Islet precursor cell (in vitro differentiated cells): ENCODE results near the gene SLC25A11.
A peak's percentile ranks its signal among the peaks of the same experiment; 100 is the strongest.

Experiments
- DNase-seq: peaks from one replicate; pipeline ENCODE4 v3.0.0-alpha.2; 2018

The SLC25A11 gene

GRCh38 chr17:4945176-4945943, 5.5 kb upstream of the SLC25A11 start:
- peak; percentile 97 for DNase-seq

GRCh38 chr17:4944554-4945175, 4.8 kb upstream of the SLC25A11 start:
- no peak for DNase-seq

GRCh38 chr17:4944163-4944553, 4.3 kb upstream of the SLC25A11 start:
- DNase-seq = no peak

- no peak for DNase-seq
These were observed 3.1 kb upstream of the SLC25A11 start for GRCh38 chr17:4942760-4943508.

- no peak for DNase-seq
These were observed 1.4 kb upstream of the SLC25A11 start for GRCh38 chr17:4941319-4941610.

GRCh38 chr17:4940555-4941318, 891 bp upstream of the SLC25A11 start:
- no peak for DNase-seq

- DNase-seq = no peak
These were observed 375 bp downstream of the SLC25A11 start for GRCh38 chr17:4939546-4939795.

GRCh38 chr17:4938688-4939545, 929 bp downstream of the SLC25A11 start:
- peak; percentile 45 for DNase-seq

GRCh38 chr17:4938069-4938491, 1.8 kb downstream of the SLC25A11 start:
- DNase-seq = no peak

- DNase-seq = no peak
These were observed 2.3 kb downstream of the SLC25A11 start for GRCh38 chr17:4937553-4937952.

- DNase-seq = no peak
These were observed 3.4 kb downstream of the SLC25A11 start for GRCh38 chr17:4936436-4936835.

GRCh38 chr17:4935650-4936049, 4.2 kb downstream of the SLC25A11 start:
- no peak for DNase-seq

- DNase-seq = peak; percentile 89
These were observed 5.5 kb downstream of the SLC25A11 start for GRCh38 chr17:4934173-4934979.

- no peak for DNase-seq
These were observed 6.2 kb downstream of the SLC25A11 start for GRCh38 chr17:4933646-4934045.

GRCh38 chr17:4932756-4933155, 7.1 kb downstream of the SLC25A11 start:
- DNase-seq = no peak

GRCh38 chr17:4931963-4932362, 7.9 kb downstream of the SLC25A11 start, which contains the start of gene GP1BA:
Gene GP1BA, plus strand, starts transcription at chr17:4932277. Its CDS starts 328 bp downstream, at chr17:4932605.
- no peak for DNase-seq

GRCh38 chr17:4928881-4929280, 11.0 kb downstream of the SLC25A11 start:
- DNase-seq = no peak

GRCh38 chr17:4926577-4927335, 13.1 kb downstream of the SLC25A11 start:
- peak; percentile 49 for DNase-seq

- DNase-seq = no peak
These were observed 18.5 kb downstream of the SLC25A11 start for GRCh38 chr17:4921320-4921719.

- DNase-seq = peak; percentile 77
These were observed 19.3 kb downstream of the SLC25A11 start for GRCh38 chr17:4920351-4921048.
